Mesenchymal stem cell (in vitro differentiated cells and primary cell): ENCODE data around the gene BPIFB3.

Source experiments
- DNase-seq: peaks from one replicate; pipeline ENCODE4 v3.0.0-alpha.2; 2013
- H2AFZ ChIP-seq: one replicate; pipeline ENCODE4 v1.6.1; 2013; ENCODE audit warnings: low read depth, mild to moderate bottlenecking, control low read depth, inconsistent platforms, low read length, moderate library complexity
- H2AK5ac ChIP-seq: 2 replicates; pipeline ENCODE4 v1.6.1; 2013; ENCODE audit warnings: low read length, moderate library complexity, mild to moderate bottlenecking, inconsistent platforms; ENCODE audit not compliant: severe bottlenecking
- H2BK120ac ChIP-seq: one replicate; pipeline ENCODE4 v1.6.1; 2013; ENCODE audit warnings: low read depth, mild to moderate bottlenecking, inconsistent platforms, low read length, moderate library complexity
- H2BK12ac ChIP-seq, 2 experiments: one replicate each; pipeline ENCODE4 v1.6.1; 2013; ENCODE audit warnings: inconsistent platforms in 2 of 2, low read length in 2 of 2, mild to moderate bottlenecking in 2 of 2, moderate library complexity in 2 of 2, control low read depth in 1 of 2
- H2BK15ac ChIP-seq: one replicate; pipeline ENCODE4 v1.6.1; 2013; ENCODE audit warnings: mild to moderate bottlenecking, low read depth, inconsistent platforms; ENCODE audit not compliant: poor library complexity, severe bottlenecking
- H2BK5ac ChIP-seq: 2 replicates; pipeline ENCODE4 v1.6.1; 2013; ENCODE audit warnings: low read depth, mild to moderate bottlenecking, low read length, control low read depth, inconsistent platforms; ENCODE audit not compliant: poor library complexity, severe bottlenecking
- H3K14ac ChIP-seq, 2 experiments: one replicate each; pipeline ENCODE4 v1.6.1; 2013; ENCODE audit warnings: inconsistent platforms in 2 of 2, low read length in 2 of 2, control low read depth in 1 of 2, mild to moderate bottlenecking in 1 of 2, moderate library complexity in 1 of 2
- H3K18ac ChIP-seq, 2 experiments: one replicate each; pipeline ENCODE4 v1.6.1; 2013; ENCODE audit warnings: inconsistent platforms in 2 of 2, low read length in 2 of 2, control low read depth in 1 of 2, low read depth in 1 of 2, mild to moderate bottlenecking in 1 of 2
- H3K23ac ChIP-seq, 2 experiments: one replicate each; pipeline ENCODE4 v1.6.1; 2013; ENCODE audit warnings: inconsistent platforms in 2 of 2, low read length in 2 of 2, mild to moderate bottlenecking in 2 of 2, moderate library complexity in 2 of 2, control low read depth in 1 of 2
- H3K27ac ChIP-seq: 2 replicates; pipeline ENCODE4 v1.5.1; 2013; ENCODE audit warnings: mild to moderate bottlenecking, moderate library complexity, low read length, control low read depth, inconsistent platforms; ENCODE audit not compliant: poor library complexity, severe bottlenecking
- H3K27me3 ChIP-seq, 2 experiments: 2 replicates each; pipeline versions ENCODE4 v1.6.1 to v1.7.0; 2013; ENCODE audit warnings: low read length in 2 of 2, mild to moderate bottlenecking in 2 of 2, moderate library complexity in 2 of 2, control low read depth in 1 of 2, inconsistent platforms in 1 of 2; ENCODE audit not compliant: control insufficient read depth in 1 of 2, insufficient read depth in 1 of 2
- H3K36me3 ChIP-seq, 2 experiments: 2 replicates each; pipeline versions ENCODE4 v1.6.1 to v1.7.0; 2013; ENCODE audit warnings: low read length in 2 of 2, control low read depth in 1 of 2, inconsistent platforms in 1 of 2, low read depth in 1 of 2, mild to moderate bottlenecking in 1 of 2; ENCODE audit not compliant: insufficient read depth in 2 of 2, control insufficient read depth in 1 of 2
- H3K4ac ChIP-seq, 2 experiments: one replicate each; pipeline ENCODE4 v1.6.1; 2013; ENCODE audit warnings: inconsistent platforms in 2 of 2, low read length in 2 of 2, mild to moderate bottlenecking in 2 of 2, moderate library complexity in 2 of 2, control low read depth in 1 of 2, low read depth in 1 of 2
- H3K4me1 ChIP-seq: 2 replicates; pipeline ENCODE4 v1.6.1; 2013; ENCODE audit warnings: low read depth, low read length, control low read depth; ENCODE audit not compliant: control insufficient read depth, insufficient read depth
- H3K4me2 ChIP-seq: 2 replicates; pipeline ENCODE4 v1.6.1; 2013; ENCODE audit warnings: low read length, mild to moderate bottlenecking, inconsistent platforms; ENCODE audit not compliant: poor library complexity, severe bottlenecking
- H3K4me3 ChIP-seq, 2 experiments: 2 replicates each; pipeline versions ENCODE4 v1.5.1 to v1.7.0; 2013; ENCODE audit warnings: low read length in 2 of 2, mild to moderate bottlenecking in 2 of 2, control low read depth in 1 of 2, low read depth in 1 of 2; ENCODE audit not compliant: insufficient read depth in 1 of 2
- H3K79me1 ChIP-seq: replicated peaks from 2 replicates; pipeline ENCODE4 v1.6.1; 2013; ENCODE audit warnings: mild to moderate bottlenecking, control low read depth, low read length, inconsistent platforms; ENCODE audit not compliant: poor library complexity, severe bottlenecking
- H3K9ac ChIP-seq: 2 replicates; pipeline ENCODE4 v1.7.0; 2013; ENCODE audit warnings: mild to moderate bottlenecking, low read length, moderate library complexity
- H3K9me3 ChIP-seq: 2 replicates; pipeline ENCODE4 v1.7.0; 2013; ENCODE audit warnings: mild to moderate bottlenecking, low read length; ENCODE audit not compliant: control insufficient read depth
- H4K8ac ChIP-seq: one replicate; pipeline ENCODE4 v1.6.1; 2013; ENCODE audit warnings: inconsistent platforms, mild to moderate bottlenecking, low read length, moderate library complexity
- H4K91ac ChIP-seq: one replicate; pipeline ENCODE4 v1.6.1; 2013; ENCODE audit warnings: mild to moderate bottlenecking, low read length, inconsistent platforms
- WGBS: methylation state at CpG from one replicate; pipeline ENCODE4 v1.1.7; 2013; ENCODE audit warnings: mixed read lengths; 5-methylcytosine and 5-hydroxymethylcytosine counted together

The BPIFB3 gene

DNA sequence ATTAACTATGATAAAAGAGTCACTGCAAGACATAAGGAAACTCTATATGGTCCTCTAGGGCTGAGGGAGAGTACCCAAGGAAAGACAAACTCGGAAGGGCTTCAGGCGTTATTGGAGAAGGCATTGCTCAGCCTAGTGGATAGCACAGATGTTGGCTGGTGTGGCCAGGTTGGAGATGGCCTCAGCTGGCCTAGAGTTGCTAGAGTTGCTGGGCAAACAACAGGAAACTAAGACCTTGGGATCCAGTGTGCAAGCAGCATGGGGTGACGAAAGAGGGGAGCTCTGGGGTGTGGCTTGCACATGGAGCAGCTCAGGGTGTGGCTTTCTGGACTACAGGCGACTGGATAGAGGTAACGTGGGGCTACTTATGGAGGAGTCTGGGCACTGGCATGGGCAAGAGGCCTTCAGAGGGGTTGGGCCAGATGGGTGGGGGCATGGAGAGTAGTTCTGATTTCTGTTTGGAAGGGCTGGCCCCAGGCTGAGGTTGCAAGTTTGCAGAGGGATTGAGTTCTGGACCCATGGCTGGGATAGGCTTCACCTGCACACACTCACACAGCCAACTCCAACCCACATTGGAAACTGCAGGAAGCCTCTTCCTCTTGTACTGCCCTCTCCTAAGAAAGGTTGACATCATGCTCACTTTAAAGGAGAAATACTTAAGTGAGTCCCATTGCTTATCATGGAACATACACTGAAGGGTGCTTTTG is 27.5 kb upstream of the BPIFB3 start:
- Histone ChIP-seq H2BK120ac (no peak overlapping the region), H3K4me2 (no peak overlapping the region), H4K91ac (no peak overlapping the region), H3K23ac (no peak overlapping the region), H3K4ac (no peak overlapping the region), H2BK12ac (no peak overlapping the region), H2BK15ac (no peak overlapping the region), H3K36me3 (no peaks in the 10 kb centered on the region), H3K4me1 (no peaks in the 10 kb centered on the region), H4K8ac (no peak overlapping the region), H3K27me3 (peaks cover 11 to 55% of the 10 kb centered on the region in 2 experiments), H3K9ac (no peak overlapping the region), H2BK5ac (no peak overlapping the region), H3K9me3 (peaks cover 6% of the 10 kb centered on the region), H3K27ac (no peak overlapping the region), H3K14ac (no peak overlapping the region), H3K18ac (no peak overlapping the region), H3K4me3 (no peak overlapping the region), H2AFZ (no peak overlapping the region), H2AK5ac (no peak overlapping the region), H3K79me1 (no peaks in the 10 kb centered on the region)
- WGBS = 64% methylated on average over 5 of the region's 5 CpGs
- DNase-seq = no peak

DNA sequence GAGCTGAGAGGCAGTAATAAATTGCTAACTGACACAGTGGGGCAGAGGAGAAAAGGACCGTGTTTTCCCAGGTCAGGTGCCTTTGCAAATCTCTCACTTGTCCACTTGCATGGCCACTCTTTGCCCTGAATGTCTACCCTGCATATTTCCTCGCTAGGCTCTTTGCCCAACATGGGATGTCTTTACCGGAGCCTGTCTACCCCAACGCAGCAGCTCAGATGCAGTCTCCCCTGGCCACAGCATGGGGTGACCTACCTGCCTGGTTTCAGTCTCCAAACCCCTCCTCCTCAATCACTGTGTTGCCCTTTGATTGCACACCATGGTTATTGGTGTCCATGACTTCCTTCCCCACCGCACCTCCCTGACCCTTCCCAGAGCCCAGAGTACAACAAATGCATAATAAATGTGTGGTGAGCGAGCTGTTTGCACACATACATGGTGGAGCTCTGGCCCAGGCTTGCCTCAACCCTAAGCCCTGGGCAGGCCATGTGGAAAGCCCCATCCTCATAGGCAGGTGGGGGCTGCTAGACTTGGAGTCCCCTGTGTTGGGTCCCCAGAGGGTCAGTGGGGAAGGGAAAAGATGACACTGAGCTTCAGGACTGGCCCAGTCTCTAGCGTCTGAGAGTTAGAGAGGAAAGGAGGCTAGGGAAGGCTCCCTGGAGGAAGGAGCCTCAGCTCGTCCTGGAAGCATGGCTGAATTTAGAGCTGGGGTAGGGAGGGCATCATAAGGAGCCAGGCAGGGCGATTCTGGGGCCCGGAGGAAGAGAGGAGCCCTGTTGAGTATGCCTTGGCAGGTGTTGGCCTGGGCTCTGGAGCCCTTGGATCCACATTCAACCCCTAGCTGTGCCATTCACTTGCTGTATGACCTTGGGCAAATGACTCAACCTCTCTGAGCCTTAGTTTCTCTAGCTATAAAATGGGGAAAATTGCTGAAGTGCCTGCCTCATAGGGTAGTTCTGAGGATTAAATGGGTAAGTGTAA is 26.6 kb upstream of the BPIFB3 start:
- Histone ChIP-seq H3K79me1 (no peaks in the 10 kb centered on the region), H3K14ac (no peak overlapping the region), H3K18ac (no peak overlapping the region), H4K8ac (no peak overlapping the region), H3K23ac (no peak overlapping the region), H3K36me3 (no peaks in the 10 kb centered on the region), H3K27ac (no peak overlapping the region), H3K4me3 (no peak overlapping the region), H2AK5ac (no peak overlapping the region), H3K9ac (no peak overlapping the region), H2BK120ac (no peak overlapping the region), H3K4me2 (no peak overlapping the region), H2BK12ac (no peak overlapping the region), H2BK15ac (no peak overlapping the region), H3K9me3 (peaks cover 6% of the 10 kb centered on the region), H2AFZ (no peak overlapping the region), H2BK5ac (no peak overlapping the region), H3K27me3 (peaks cover 11 to 55% of the 10 kb centered on the region in 2 experiments), H4K91ac (no peak overlapping the region), H3K4me1 (no peaks in the 10 kb centered on the region), H3K4ac (no peak overlapping the region)
- 65% methylated on average over 9 of the region's 10 CpGs for WGBS
- DNase-seq = no peak

DNA sequence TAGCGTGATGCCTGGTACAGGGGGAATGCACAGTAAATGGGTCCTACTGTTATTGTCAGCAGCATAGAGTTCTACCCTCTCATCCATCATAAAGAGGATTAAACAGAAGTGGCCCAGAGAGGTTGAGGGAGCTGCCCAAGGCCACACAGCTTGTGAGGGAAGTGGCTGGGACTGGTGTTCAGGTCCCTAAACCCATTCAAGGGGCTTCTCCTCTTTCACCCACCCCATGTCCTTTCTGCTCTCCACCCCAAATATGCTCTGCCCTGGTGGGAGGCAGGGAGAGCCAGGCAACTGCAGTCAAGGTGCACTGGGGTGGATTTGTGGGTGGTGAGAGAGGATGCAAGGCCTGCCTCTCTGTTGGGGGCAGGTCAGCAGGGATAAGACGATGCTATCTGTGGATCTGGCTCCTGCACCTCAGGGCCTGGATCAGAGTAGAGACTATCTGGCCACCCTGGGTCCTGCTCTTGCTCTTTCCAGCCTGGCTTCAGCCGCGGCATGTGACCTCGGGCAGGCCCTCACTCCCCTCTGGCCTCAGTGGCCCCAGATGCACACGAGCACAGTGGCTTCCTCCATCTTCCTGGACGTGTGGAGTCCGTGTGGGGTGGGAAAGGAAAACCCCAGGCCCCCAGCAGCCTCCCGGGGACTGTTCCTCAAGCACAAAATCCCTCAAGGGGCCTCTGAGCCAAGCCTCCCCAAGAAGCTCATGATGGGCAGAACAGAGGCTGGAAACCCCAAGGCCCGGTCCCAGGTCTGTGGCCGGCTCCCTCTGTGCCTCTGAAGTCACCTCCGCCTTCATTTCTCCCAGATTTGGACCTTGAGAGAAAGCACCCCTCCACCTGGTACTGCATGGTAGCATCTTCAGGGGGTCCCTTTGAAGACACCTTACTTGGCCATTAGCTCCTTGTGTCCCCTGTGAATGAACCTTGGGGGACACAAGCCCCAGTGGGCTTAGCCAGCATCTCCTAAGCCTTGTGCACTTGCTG is 25.6 kb upstream of the BPIFB3 start:
- no peak overlapping the region for H2BK120ac ChIP-seq

More for the DNA sequence above, 25.6 kb upstream of the BPIFB3 start:
- H3K27ac ChIP-seq = no peak overlapping the region
- H4K8ac ChIP-seq = no peak overlapping the region
- no peak overlapping the region for H3K18ac ChIP-seq
- no peak overlapping the region for H2AFZ ChIP-seq
- no peak overlapping the region for H3K14ac ChIP-seq
- peaks cover 6% of the 10 kb centered on the region for H3K9me3 ChIP-seq
- no peak overlapping the region for H3K23ac ChIP-seq
- no peak overlapping the region for H2BK12ac ChIP-seq
- no peak overlapping the region for H3K4ac ChIP-seq
- no peaks in the 10 kb centered on the region for H3K4me1 ChIP-seq
- no peak overlapping the region for H2BK5ac ChIP-seq
- no peak overlapping the region for H2BK15ac ChIP-seq
- WGBS = 65% methylated on average over 11 of the region's 12 CpGs
- H3K4me3 ChIP-seq = no peak overlapping the region
- H4K91ac ChIP-seq = no peak overlapping the region
- H3K4me2 ChIP-seq = no peak overlapping the region
- H3K36me3 ChIP-seq = no peaks in the 10 kb centered on the region
- H3K9ac ChIP-seq = no peak overlapping the region
- no peak overlapping the region for H2AK5ac ChIP-seq
- H3K79me1 ChIP-seq = no peaks in the 10 kb centered on the region
- no peak for DNase-seq
- H3K27me3 ChIP-seq = peaks cover 16 to 56% of the 10 kb centered on the region in 2 experiments
